ENCODE measurements around the gene POLR2F.

GRCh38 chr22:37951305-37951704 lies 2.2 kb upstream of the POLR2F start:
- TF ChIP-seq CTCF (IDR thresholded peaks at IDR 0.05; ENCODE audit: low read depth, low read length, missing input control) (no peak), FOXA1 (IDR thresholded peaks at IDR 0.05) (no peak), REST (IDR thresholded peaks at IDR 0.05) (no peak), MAX (IDR thresholded peaks at IDR 0.05) (no peak), SP1 (IDR thresholded peaks at IDR 0.05) (no peak), EGR1 (IDR thresholded peaks at IDR 0.05; ENCODE audit: low read depth in 2 of 2) (no peak), TAF1 (conservative IDR thresholded peaks at IDR 0.05) (no peak), RAD21 (IDR thresholded peaks at IDR 0.05) (no peak), HNF4G (IDR thresholded peaks at IDR 0.05) (no peak), YY1 (IDR thresholded peaks at IDR 0.05) (no peak), ZBTB33 (IDR thresholded peaks at IDR 0.05) (no peak), ATF3 (IDR thresholded peaks at IDR 0.05) (no peak), GABPA (IDR thresholded peaks at IDR 0.05 in 1 of 2, conservative IDR thresholded peaks at IDR 0.05 in 1 of 2) (no peak)
